ENCODE results near the gene MMP20. TPM values are rescaled to one million over a fixed set of nuclear protein-coding genes. Genes with fewer than 3 reads are reported as not detected.

MMP20 gene
- total RNA-seq, 1 experiment from 2014 or later, result not detected

DNA sequence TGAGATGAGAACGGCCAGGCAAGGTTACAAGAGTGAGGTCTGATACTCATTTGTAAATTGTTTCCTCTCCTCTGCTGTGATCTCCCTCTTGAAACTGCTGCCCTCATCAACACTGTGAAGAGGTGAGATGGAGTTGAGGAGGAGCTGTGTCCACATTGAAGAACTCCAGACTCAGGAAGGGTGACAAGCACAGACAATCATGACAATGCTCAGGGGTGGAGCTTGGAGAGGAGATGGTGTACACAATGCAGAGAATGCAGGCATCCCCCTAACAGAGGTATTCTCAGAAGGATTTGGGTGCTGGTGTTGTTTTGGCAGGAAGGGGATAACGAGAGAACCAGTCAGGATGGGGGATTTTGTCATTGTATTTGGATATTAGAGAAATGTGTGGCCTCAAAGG lies 73.1 kb downstream of the MMP20 start:
- Histone ChIP-seq H3K27ac (ENCODE audit: low read depth, low read length, poor library complexity, severe bottlenecking) (no peak overlapping the region), H3K27me3 (replicated peaks; ENCODE audit: insufficient read depth, low read depth, low read length, poor library complexity) (no peaks in the 10 kb centered on the region), H3K9me3 (ENCODE audit: low read depth, low read length, poor library complexity, severe bottlenecking) (no peaks in the 10 kb centered on the region), H3K4me3 (ENCODE audit: low read depth, low read length, poor library complexity, severe bottlenecking) (no peak overlapping the region), H3K36me3 (ENCODE audit: insufficient read depth, low read length, poor library complexity, severe bottlenecking) (no peaks in the 10 kb centered on the region), H3K4me1 (ENCODE audit: insufficient read depth, low read length, poor library complexity, severe bottlenecking) (peaks cover 3% of the 10 kb centered on the region)
- no peak for TF ChIP-seq CTCF (conservative IDR thresholded peaks at IDR 0.05; ENCODE audit: low read depth, low read length)
- no peak for TF ChIP-seq EZH2 (IDR thresholded peaks at IDR 0.05; ENCODE audit: borderline replicate concordance, low read depth, low read length, poor library complexity, severe bottlenecking)
- POLR2A ChIA-PET (ENCODE audit: low non-redundant PET), result no interaction called here
- intact Hi-C loops (cut with micrococcal nuclease; ENCODE audit: unreplicated experiment), result no loop called here
- no peak for DNase-seq (ENCODE audit: low spot score)
- BruUV-seq (replicated peaks), result no TSS peak
- CTCF ChIA-PET, result no interaction called here

GRCh38 chr11:102551169-102551781 lies 73.9 kb downstream of the MMP20 start:
- no peak for DNase-seq (ENCODE audit: low spot score)
- intact Hi-C loops (cut with micrococcal nuclease; ENCODE audit: unreplicated experiment), result no loop called here
- ChIA-PET CTCF (no interaction called here), POLR2A (ENCODE audit: low non-redundant PET) (no interaction called here)
- H3K36me3 ChIP-seq (ENCODE audit: insufficient read depth, low read length, poor library complexity, severe bottlenecking), result no peaks in the 10 kb centered on the region
- H3K27me3 ChIP-seq (replicated peaks; ENCODE audit: insufficient read depth, low read depth, low read length, poor library complexity), result no peaks in the 10 kb centered on the region
- no peak for TF ChIP-seq EZH2 (IDR thresholded peaks at IDR 0.05; ENCODE audit: borderline replicate concordance, low read depth, low read length, poor library complexity, severe bottlenecking)
- TF ChIP-seq CTCF (conservative IDR thresholded peaks at IDR 0.05; ENCODE audit: low read depth, low read length), result no peak
- no peak overlapping the region for H3K27ac ChIP-seq (ENCODE audit: low read depth, low read length, poor library complexity, severe bottlenecking)
- H3K4me1 ChIP-seq (ENCODE audit: insufficient read depth, low read length, poor library complexity, severe bottlenecking), result peaks cover 3% of the 10 kb centered on the region
- BruUV-seq (replicated peaks), result no TSS peak
- no peaks in the 10 kb centered on the region for H3K9me3 ChIP-seq (ENCODE audit: low read depth, low read length, poor library complexity, severe bottlenecking)
- no peak overlapping the region for H3K4me3 ChIP-seq (ENCODE audit: low read depth, low read length, poor library complexity, severe bottlenecking)

GRCh38 chr11:102546923-102547471 lies 78.1 kb downstream of the MMP20 start:
- H3K4me1 ChIP-seq (ENCODE audit: insufficient read depth, low read length, poor library complexity, severe bottlenecking), result peaks cover 3% of the 10 kb centered on the region
- DNase-seq (ENCODE audit: low spot score), result no peak
- no peak overlapping the region for H3K27ac ChIP-seq (ENCODE audit: low read depth, low read length, poor library complexity, severe bottlenecking)
- no peaks in the 10 kb centered on the region for H3K9me3 ChIP-seq (ENCODE audit: low read depth, low read length, poor library complexity, severe bottlenecking)
- CTCF ChIA-PET, result no interaction called here
- no peaks in the 10 kb centered on the region for H3K36me3 ChIP-seq (ENCODE audit: insufficient read depth, low read length, poor library complexity, severe bottlenecking)
- no TSS peak for BruUV-seq (replicated peaks)
- POLR2A ChIA-PET (ENCODE audit: low non-redundant PET), result no interaction called here
- no peaks in the 10 kb centered on the region for H3K27me3 ChIP-seq (replicated peaks; ENCODE audit: insufficient read depth, low read depth, low read length, poor library complexity)
- TF ChIP-seq EZH2 (IDR thresholded peaks at IDR 0.05; ENCODE audit: borderline replicate concordance, low read depth, low read length, poor library complexity, severe bottlenecking) (no peak), CTCF (conservative IDR thresholded peaks at IDR 0.05; ENCODE audit: low read depth, low read length) (no peak)
- intact Hi-C loops (cut with micrococcal nuclease; ENCODE audit: unreplicated experiment), result no loop called here
- H3K4me3 ChIP-seq (ENCODE audit: low read depth, low read length, poor library complexity, severe bottlenecking), result no peak overlapping the region
